Keratinocyte (primary cell): Measurements from ENCODE around the gene SORL1. TPM values are rescaled to one million over a fixed set of nuclear protein-coding genes. Genes with fewer than 3 reads are reported as not detected.
A peak's percentile ranks its signal among the peaks of the same experiment; 100 is the strongest.

Source experiments
- DNase-seq: peaks from one replicate; pipeline ENCODE4 v3.0.0-alpha.2; 2011; ENCODE audit warnings: low read depth, missing footprints, low spot score
- FAIRE-seq: peaks from 2 replicates; lab custom pipeline; 2011; peaks lifted over from hg19 to GRCh38; lab: Jason Lieb, UNC
- H2AFZ ChIP-seq: 2 replicates; pipeline ENCODE4 v1.6.0; 2012; ENCODE audit warnings: low read length, control low read depth, inconsistent platforms; ENCODE audit not compliant: control insufficient read depth
- H3K27ac ChIP-seq: 2 replicates; pipeline ENCODE4 v1.5.1; 2011; ENCODE audit warnings: low read length; ENCODE audit not compliant: control insufficient read depth, insufficient read depth
- H3K27me3 ChIP-seq: 3 replicates; pipeline ENCODE4 v1.6.0; 2011; ENCODE audit warnings: low read length; ENCODE audit not compliant: control insufficient read depth, insufficient read depth; ENCODE audit errors: extremely low read depth
- H3K36me3 ChIP-seq, 2 experiments: 2 replicates in 1 of 2; 3 replicates in 1 of 2; pipeline ENCODE4 v1.5.1; 2011; ENCODE audit warnings: low read length in 2 of 2, mild to moderate bottlenecking in 1 of 2; ENCODE audit not compliant: control insufficient read depth in 2 of 2, insufficient read depth in 2 of 2; ENCODE audit errors: extremely low read depth in 1 of 2
- H3K4me1 ChIP-seq: 3 replicates; pipeline ENCODE4 v1.5.1; 2011; ENCODE audit warnings: low read length; ENCODE audit not compliant: control insufficient read depth, insufficient read depth; ENCODE audit errors: extremely low read depth
- H3K4me2 ChIP-seq: 3 replicates; pipeline ENCODE4 v1.6.0; 2011; ENCODE audit warnings: low read depth, low read length; ENCODE audit not compliant: control insufficient read depth, insufficient read depth; ENCODE audit errors: extremely low read depth
- H3K4me3 ChIP-seq, 3 experiments: fragments of 200-600 bp in 1 of 3; sonication (generic) in 1 of 3; 2 replicates in 2 of 3; 3 replicates in 1 of 3; pipeline ENCODE4 v1.5.1; 2011 to 2016; ENCODE audit warnings: low read length in 3 of 3, mild to moderate bottlenecking in 3 of 3, control low read depth in 2 of 3, inconsistent platforms in 1 of 3, low read depth in 1 of 3, mixed read lengths in 1 of 3, mixed run types in 1 of 3, moderate library complexity in 1 of 3; ENCODE audit not compliant: control insufficient read depth in 2 of 3, insufficient read depth in 2 of 3; ENCODE audit errors: extremely low read depth in 1 of 3
- H3K79me2 ChIP-seq: 2 replicates; pipeline ENCODE4 v1.6.0; 2012; ENCODE audit warnings: low read length; ENCODE audit not compliant: control insufficient read depth, insufficient read depth
- H3K9ac ChIP-seq: 3 replicates; pipeline ENCODE4 v1.6.0; 2011; ENCODE audit warnings: low read length; ENCODE audit not compliant: control insufficient read depth, insufficient read depth; ENCODE audit errors: extremely low read depth
- H3K9me1 ChIP-seq: 3 replicates; pipeline ENCODE4 v1.6.0; 2011; ENCODE audit warnings: low read length; ENCODE audit not compliant: control insufficient read depth, insufficient read depth; ENCODE audit errors: extremely low read depth
- H3K9me3 ChIP-seq: 2 replicates; pipeline ENCODE4 v1.5.1; 2012; ENCODE audit warnings: low read depth, low read length; ENCODE audit not compliant: control insufficient read depth
- H4K20me1 ChIP-seq: 3 replicates; pipeline ENCODE4 v1.6.0; 2011; ENCODE audit warnings: low read length; ENCODE audit not compliant: control insufficient read depth, insufficient read depth; ENCODE audit errors: extremely low read depth
- EZH2 ChIP-seq: IDR thresholded peaks from one replicate; pipeline ENCODE4 v1.6.1; 2012; ENCODE audit warnings: inconsistent platforms, mild to moderate bottlenecking, low read length, moderate library complexity
- dilution Hi-C: fragments of 300-500 bp; cut with MboI; formaldehyde crosslinking; loops from one replicate; pipeline ENCODE4 v1.7.0; 2020; ENCODE audit warnings: low sequenced_read_pairs; ENCODE audit not compliant: extremely low pct_ligation_motif_present
- polyA plus RNA-seq, 5 experiments: library from polyadenylated mRNA; depleted of rRNA in 3 of 5; stranded (reverse) in 3 of 5; stranded (forward) in 1 of 5; unstranded in 1 of 5; fragments of >200 nt; gene quantifications; 1 replicate in 1 of 5; 2 replicates in 3 of 5; 3 replicates in 1 of 5; pipeline versions ENCODE4 v1.2.1 to v1.2.3, GENCODE V29; 2011 to 2012; ENCODE audit warnings: missing spikeins in 2 of 5, low read depth in 1 of 5, low replicate concordance in 1 of 5
- TF ChIP-seq, protein P1 (sequence below), 3 experiments: IDR thresholded peaks in 1 of 3; conservative IDR thresholded peaks in 1 of 3; optimal IDR thresholded peaks in 1 of 3; 2 replicates in 2 of 3; 3 replicates in 1 of 3; pipeline versions ENCODE3 to v1.5.1; 2011; ENCODE audit warnings: low read length in 3 of 3, mild to moderate bottlenecking in 3 of 3, moderate library complexity in 2 of 3, control low read depth in 1 of 3, inconsistent platforms in 1 of 3; ENCODE audit not compliant: insufficient read depth in 2 of 3; ENCODE audit errors: extremely low read depth in 1 of 3

Gene SORL1
- polyA plus RNA-seq, 1 donor (not counting 4 experiments of a cell fraction or from before 2014, with no cell fraction given) = 38.9 TPM

DNA sequence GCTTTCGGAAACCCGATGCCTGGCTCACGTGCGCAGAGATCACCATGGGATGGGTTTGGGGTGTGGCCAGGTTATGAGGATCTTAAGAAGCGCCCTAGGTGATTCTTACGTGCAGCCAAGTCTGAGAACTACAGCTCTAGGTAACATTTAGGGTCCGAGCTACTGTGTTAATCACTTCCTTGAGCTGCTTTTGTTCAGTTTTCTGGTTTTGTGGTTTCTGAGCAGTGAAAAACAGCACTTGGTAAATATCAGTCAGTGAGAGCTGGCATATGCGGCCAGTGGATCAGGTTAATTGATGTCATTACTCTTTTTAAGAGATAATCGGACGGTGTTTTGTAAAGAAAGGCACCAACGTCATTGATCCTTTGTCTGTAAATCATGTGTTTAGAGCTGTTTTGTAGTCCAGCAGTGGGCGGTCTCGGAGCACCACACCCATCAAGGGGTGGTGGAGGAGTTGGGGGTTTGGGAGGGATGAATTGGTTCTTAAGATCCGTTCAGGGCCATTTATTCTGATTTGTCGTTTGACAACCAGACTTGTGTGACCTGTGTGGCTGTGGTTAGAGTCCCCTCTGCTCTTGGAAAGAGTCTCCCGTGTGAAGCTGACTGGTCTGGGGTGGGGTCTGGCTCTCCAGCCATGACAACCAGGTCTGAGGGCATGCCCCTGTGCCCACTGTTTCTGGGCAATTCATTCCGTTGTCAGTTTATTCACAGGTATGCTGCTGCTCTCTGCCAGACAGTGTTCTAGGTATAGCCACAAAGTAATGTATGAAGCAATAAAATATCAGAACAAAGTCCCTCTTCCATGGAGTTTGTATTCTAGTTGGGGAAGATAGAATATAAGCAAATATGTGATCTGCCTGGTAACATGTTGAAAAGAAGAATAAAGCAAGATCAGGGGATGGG is 62.6 kb downstream of the SORL1 start:
- Histone ChIP-seq H3K9me1 (no peaks in the 10 kb centered on the region), H3K4me2 (peak overlapping the region; percentile 68), H3K9ac (peak overlapping the region; percentile 53), H3K27ac (peak overlapping the region; percentile 55), H3K27me3 (no peaks in the 10 kb centered on the region), H4K20me1 (no peaks in the 10 kb centered on the region), H2AFZ (peak overlapping the region; percentile 73), H3K4me1 (peaks cover 15% of the 10 kb centered on the region), H3K4me3 (no peak overlapping the region), H3K79me2 (no peaks in the 10 kb centered on the region), H3K9me3 (no peaks in the 10 kb centered on the region), H3K36me3 (peaks cover 1 to 11% of the 10 kb centered on the region in 2 experiments)
- dilution Hi-C loops = no loop called here
- no peak for DNase-seq
- TF ChIP-seq, protein P1, sequence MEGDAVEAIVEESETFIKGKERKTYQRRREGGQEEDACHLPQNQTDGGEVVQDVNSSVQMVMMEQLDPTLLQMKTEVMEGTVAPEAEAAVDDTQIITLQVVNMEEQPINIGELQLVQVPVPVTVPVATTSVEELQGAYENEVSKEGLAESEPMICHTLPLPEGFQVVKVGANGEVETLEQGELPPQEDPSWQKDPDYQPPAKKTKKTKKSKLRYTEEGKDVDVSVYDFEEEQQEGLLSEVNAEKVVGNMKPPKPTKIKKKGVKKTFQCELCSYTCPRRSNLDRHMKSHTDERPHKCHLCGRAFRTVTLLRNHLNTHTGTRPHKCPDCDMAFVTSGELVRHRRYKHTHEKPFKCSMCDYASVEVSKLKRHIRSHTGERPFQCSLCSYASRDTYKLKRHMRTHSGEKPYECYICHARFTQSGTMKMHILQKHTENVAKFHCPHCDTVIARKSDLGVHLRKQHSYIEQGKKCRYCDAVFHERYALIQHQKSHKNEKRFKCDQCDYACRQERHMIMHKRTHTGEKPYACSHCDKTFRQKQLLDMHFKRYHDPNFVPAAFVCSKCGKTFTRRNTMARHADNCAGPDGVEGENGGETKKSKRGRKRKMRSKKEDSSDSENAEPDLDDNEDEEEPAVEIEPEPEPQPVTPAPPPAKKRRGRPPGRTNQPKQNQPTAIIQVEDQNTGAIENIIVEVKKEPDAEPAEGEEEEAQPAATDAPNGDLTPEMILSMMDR (optimal IDR thresholded peaks at IDR 0.05 in 1 of 3, IDR thresholded peaks at IDR 0.05 in 1 of 3, conservative IDR thresholded peaks at IDR 0.05 in 1 of 3; ENCODE audit: extremely low read depth in 1 of 3, insufficient read depth in 2 of 3, low read length in 3 of 3) = no peak
- no peak for TF ChIP-seq EZH2
- peak; percentile 69 for FAIRE-seq

DNA sequence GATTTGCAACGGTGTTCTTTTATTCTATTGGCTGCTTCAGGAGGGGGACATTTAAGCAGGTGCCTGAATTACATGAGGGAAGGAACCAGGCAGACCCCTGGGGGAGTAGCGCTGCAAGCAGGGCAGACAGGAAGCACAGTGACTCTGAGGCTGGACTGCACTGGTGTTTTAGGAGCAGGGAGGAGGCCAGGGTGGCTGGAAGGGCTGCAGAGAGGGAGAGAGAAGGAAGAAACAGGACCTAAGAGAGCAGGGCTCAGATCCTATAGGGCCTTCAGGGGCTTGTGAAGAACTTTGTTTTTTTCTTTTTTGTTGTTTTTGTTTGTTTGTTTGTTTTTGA is 63.2 kb downstream of the SORL1 start:
- peaks cover 1 to 11% of the 10 kb centered on the region in 2 experiments for H3K36me3 ChIP-seq
- DNase-seq = no peak

More for the DNA sequence above, 63.2 kb downstream of the SORL1 start:
- FAIRE-seq = no peak
- dilution Hi-C loops = no loop called here
- no peak for TF ChIP-seq EZH2
- TF ChIP-seq, protein P1 (optimal IDR thresholded peaks at IDR 0.05 in 1 of 3, IDR thresholded peaks at IDR 0.05 in 1 of 3, conservative IDR thresholded peaks at IDR 0.05 in 1 of 3; ENCODE audit: extremely low read depth in 1 of 3, insufficient read depth in 2 of 3, low read length in 3 of 3) = no peak
- no peaks in the 10 kb centered on the region for H3K9me3 ChIP-seq
- no peaks in the 10 kb centered on the region for H3K79me2 ChIP-seq
- H3K4me1 ChIP-seq = peaks cover 21% of the 10 kb centered on the region
- H3K4me2 ChIP-seq = no peak overlapping the region
- no peak overlapping the region for H3K4me3 ChIP-seq
- H3K27me3 ChIP-seq = no peaks in the 10 kb centered on the region
- no peaks in the 10 kb centered on the region for H3K9me1 ChIP-seq
- no peak overlapping the region for H3K27ac ChIP-seq
- no peak overlapping the region for H3K9ac ChIP-seq
- H4K20me1 ChIP-seq = no peaks in the 10 kb centered on the region
- no peak overlapping the region for H2AFZ ChIP-seq
